MCF 10A (cell line): ENCODE measurements around the gene RAI1. TPM values are rescaled to one million over a fixed set of nuclear protein-coding genes. Genes with fewer than 3 reads are reported as not detected.

Experiments used
- BruUV-seq: library from RNA; stranded (reverse); fragments of 400-500 nt; replicated peaks from 2 replicates; lab custom pipeline; 2021; lab: Mats Ljungman, UMichigan
- CTCF ChIA-PET: fragments of 300-600 bp; sonication (Branson Sonifier 250); formaldehyde crosslinking; extraction: SDS; loops from one replicate; lab custom pipeline; 2021; ENCODE audit warnings: antibody characterized with exemption, inconsistent platforms; lab: Yijun Ruan, JAX
- POLR2A ChIA-PET: fragments of 300-600, 350-650 bp; sonication (Branson Sonifier 250); formaldehyde crosslinking; extraction: SDS; loops from one replicate; lab custom pipeline; 2020; ENCODE audit warnings: antibody characterized with exemption, inconsistent platforms; lab: Yijun Ruan, JAX
- DNase-seq: peaks from one replicate; pipeline ENCODE4 v3.0.0-alpha.2; 2018; ENCODE audit not compliant: unreplicated experiment
- H3K27ac Mint-ChIP-seq: one replicate; pipeline ENCODE4 v1.8.0; 2022; ENCODE audit warnings: mild to moderate bottlenecking, low read depth, mixed read lengths; ENCODE audit not compliant: unreplicated experiment
- H3K27me3 Mint-ChIP-seq: one replicate; pipeline ENCODE4 v1.8.0; 2022; ENCODE audit warnings: mixed read lengths; ENCODE audit not compliant: insufficient read depth, unreplicated experiment
- H3K36me3 Mint-ChIP-seq: one replicate; pipeline ENCODE4 v1.8.0; 2022; ENCODE audit warnings: mild to moderate bottlenecking, moderate library complexity, mixed read lengths; ENCODE audit not compliant: insufficient read depth, unreplicated experiment
- H3K4me1 Mint-ChIP-seq: one replicate; pipeline ENCODE4 v1.8.0; 2022; ENCODE audit warnings: mixed read lengths; ENCODE audit not compliant: insufficient read depth, unreplicated experiment
- H3K4me3 Mint-ChIP-seq: one replicate; pipeline ENCODE4 v1.8.0; 2022; ENCODE audit warnings: mild to moderate bottlenecking, moderate library complexity, mixed read lengths; ENCODE audit not compliant: unreplicated experiment
- H3K9me3 Mint-ChIP-seq: one replicate; pipeline ENCODE4 v1.8.0; 2022; ENCODE audit warnings: mixed read lengths; ENCODE audit not compliant: unreplicated experiment
- intact Hi-C: fragments of 100-400 bp; cut with micrococcal nuclease; formaldehyde crosslinking; loops from 2 replicates; pipeline ENCODE4 v1.14.1; 2022
- total RNA-seq: library from RNA; stranded (reverse); gene quantifications from 2 replicates; pipeline ENCODE4 v1.2.3, GENCODE V29; 2022
- TF ChIP-seq, protein P1 (sequence below): fragments of 200-600 bp; IDR thresholded peaks from one replicate; pipeline ENCODE4 v1.8.0; 2022; ENCODE audit warnings: antibody characterized with exemption, mild to moderate bottlenecking; ENCODE audit not compliant: unreplicated experiment

RAI1 gene
- total RNA-seq, 1 experiment from 2014 or later, result 30.4 TPM

GRCh38 chr17:17849147-17849820, 168.0 kb downstream of the RAI1 start:
- H3K4me3 Mint-ChIP-seq, result no peak overlapping the region
- H3K27ac Mint-ChIP-seq, result peak overlapping the region; percentile 31
- BruUV-seq, result no TSS peak
- peaks cover 18% of the 10 kb centered on the region for H3K36me3 Mint-ChIP-seq
- POLR2A ChIA-PET, result interaction anchor here (1.8 to 4.5 kb wide), 2 partner anchors 9 to 12 kb away, joined by 6 to 15 read pairs; partner anchors contain the start of gene SREBF1
- H3K9me3 Mint-ChIP-seq, result no peaks in the 10 kb centered on the region
- DNase-seq, result peak; percentile 93
- TF ChIP-seq, protein P1, sequence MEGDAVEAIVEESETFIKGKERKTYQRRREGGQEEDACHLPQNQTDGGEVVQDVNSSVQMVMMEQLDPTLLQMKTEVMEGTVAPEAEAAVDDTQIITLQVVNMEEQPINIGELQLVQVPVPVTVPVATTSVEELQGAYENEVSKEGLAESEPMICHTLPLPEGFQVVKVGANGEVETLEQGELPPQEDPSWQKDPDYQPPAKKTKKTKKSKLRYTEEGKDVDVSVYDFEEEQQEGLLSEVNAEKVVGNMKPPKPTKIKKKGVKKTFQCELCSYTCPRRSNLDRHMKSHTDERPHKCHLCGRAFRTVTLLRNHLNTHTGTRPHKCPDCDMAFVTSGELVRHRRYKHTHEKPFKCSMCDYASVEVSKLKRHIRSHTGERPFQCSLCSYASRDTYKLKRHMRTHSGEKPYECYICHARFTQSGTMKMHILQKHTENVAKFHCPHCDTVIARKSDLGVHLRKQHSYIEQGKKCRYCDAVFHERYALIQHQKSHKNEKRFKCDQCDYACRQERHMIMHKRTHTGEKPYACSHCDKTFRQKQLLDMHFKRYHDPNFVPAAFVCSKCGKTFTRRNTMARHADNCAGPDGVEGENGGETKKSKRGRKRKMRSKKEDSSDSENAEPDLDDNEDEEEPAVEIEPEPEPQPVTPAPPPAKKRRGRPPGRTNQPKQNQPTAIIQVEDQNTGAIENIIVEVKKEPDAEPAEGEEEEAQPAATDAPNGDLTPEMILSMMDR, result no peak
- no peaks in the 10 kb centered on the region for H3K27me3 Mint-ChIP-seq
- intact Hi-C loops, result no loop called here
- CTCF ChIA-PET, result interaction anchor here (1.1 kb wide), 1 partner anchor 9 kb away, joined by 4 read pairs; no protein-coding TSS in a partner anchor
- H3K4me1 Mint-ChIP-seq, result no peaks in the 10 kb centered on the region

- TF ChIP-seq, protein P1, result no peak
- H3K36me3 Mint-ChIP-seq, result peaks cover 24% of the 10 kb centered on the region
- no peak overlapping the region for H3K27ac Mint-ChIP-seq
- intact Hi-C loops, result no loop called here
- no peaks in the 10 kb centered on the region for H3K9me3 Mint-ChIP-seq
- H3K27me3 Mint-ChIP-seq, result no peaks in the 10 kb centered on the region
- ChIA-PET CTCF (interaction anchor here (1.1 kb wide), 1 partner anchor 9 kb away, joined by 4 read pairs; no protein-coding TSS in a partner anchor), POLR2A (interaction anchor here (1.8 to 4.5 kb wide), 2 partner anchors 9 to 13 kb away, joined by 6 to 15 read pairs; partner anchors contain the start of gene SREBF1)
- DNase-seq, result peak; percentile 61
- no TSS peak for BruUV-seq
- H3K4me1 Mint-ChIP-seq, result peaks cover 5% of the 10 kb centered on the region
- H3K4me3 Mint-ChIP-seq, result no peak overlapping the region
Observed at GRCh38 chr17:17849845-17850373, 168.7 kb downstream of the RAI1 start.

DNA sequence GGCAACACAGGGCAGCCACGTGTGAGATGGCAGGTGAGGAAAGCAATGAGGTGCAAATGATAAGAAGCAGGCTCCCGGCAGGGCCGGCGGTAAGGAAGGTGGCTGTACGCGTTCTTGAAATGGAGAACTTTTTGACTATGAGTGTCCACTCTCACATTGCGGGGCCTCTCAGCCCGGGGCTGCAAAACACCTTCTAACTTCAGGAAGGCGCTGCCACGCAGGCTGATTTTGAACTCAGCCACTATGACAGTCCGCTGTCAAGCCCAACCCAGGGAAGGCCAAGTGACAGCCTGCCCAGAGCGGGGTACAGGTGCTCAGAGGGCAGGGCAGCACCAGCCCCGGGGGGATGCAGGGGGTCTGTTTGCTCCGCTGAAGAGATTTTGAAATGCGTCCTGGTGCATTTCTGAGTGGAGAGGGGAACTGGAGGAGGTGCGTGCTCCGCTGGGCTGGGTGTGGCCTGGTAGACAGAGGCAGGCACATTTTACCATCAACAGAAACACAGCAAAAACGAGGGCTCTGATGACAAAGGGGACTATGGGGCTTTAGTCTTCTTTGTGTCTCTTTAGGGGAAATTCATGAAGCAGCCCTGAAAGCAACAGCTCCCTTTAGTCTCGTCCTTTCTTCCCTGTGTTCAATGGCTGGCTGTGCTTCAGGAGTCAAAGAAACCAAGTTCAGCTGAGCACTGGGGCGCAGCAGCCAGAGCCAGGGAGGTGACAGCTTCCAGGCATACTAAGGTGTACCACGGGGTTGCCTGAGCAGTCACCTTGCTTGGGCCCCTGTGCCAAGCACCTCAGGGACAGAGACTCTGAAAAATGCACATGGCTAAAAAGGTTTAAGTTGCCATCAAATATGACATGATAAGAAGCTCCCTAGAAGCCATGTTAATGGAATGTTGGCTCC, 170.1 kb downstream of the RAI1 start:
- ChIA-PET POLR2A (interaction anchor here (0.7 to 5.3 kb wide), 4 partner anchors 11 to 14 kb away, joined by 3 to 31 read pairs (median 10); partner anchors contain the start of gene SREBF1), CTCF (interaction anchor here (0.6 to 1.4 kb wide), 4 partner anchors 9 to 120 kb away, joined by 3 read pairs; no protein-coding TSS in a partner anchor)
- H3K36me3 Mint-ChIP-seq, result peaks cover 24% of the 10 kb centered on the region
- intact Hi-C loops, result no loop called here
- H3K4me3 Mint-ChIP-seq, result no peak overlapping the region
- H3K9me3 Mint-ChIP-seq, result no peaks in the 10 kb centered on the region
- DNase-seq, result no peak
- no TSS peak for BruUV-seq
- H3K27ac Mint-ChIP-seq, result no peak overlapping the region
- TF ChIP-seq, protein P1, result no peak
- peaks cover 6% of the 10 kb centered on the region for H3K4me1 Mint-ChIP-seq
- H3K27me3 Mint-ChIP-seq, result no peaks in the 10 kb centered on the region
